SJSA1 (cell line): ENCODE results near the gene CC2D1A. TPM values are rescaled to one million over a fixed set of nuclear protein-coding genes. Genes with fewer than 3 reads are reported as not detected.

ENCODE experiments used
- DNase-seq, 2 experiments: peaks; one replicate each; pipeline ENCODE4 v3.0.0-alpha.2; 2015 to 2020; ENCODE audit warnings: low spot score in 2 of 2, low read depth in 1 of 2
- H3K27ac ChIP-seq: fragments of 250-450 bp; sonication (Bioruptor Pico); 2 replicates; pipeline ENCODE4 v1.5.1; 2020; ENCODE audit warnings: mild to moderate bottlenecking, moderate library complexity
- H3K27me3 ChIP-seq: fragments of 250-450 bp; sonication (Bioruptor Pico); replicated peaks from 2 replicates; pipeline ENCODE4 v1.5.1; 2020; ENCODE audit warnings: mild to moderate bottlenecking, moderate library complexity
- H3K36me3 ChIP-seq: fragments of 250-450 bp; sonication (Bioruptor Pico); 2 replicates; pipeline ENCODE4 v1.5.1; 2020; ENCODE audit warnings: mild to moderate bottlenecking
- H3K4me1 ChIP-seq: fragments of 250-450 bp; sonication (Bioruptor Pico); replicated peaks from 2 replicates; pipeline ENCODE4 v1.6.1; 2021; ENCODE audit warnings: mild to moderate bottlenecking
- H3K4me3 ChIP-seq: fragments of 250-450 bp; sonication (Bioruptor Pico); 2 replicates; pipeline ENCODE4 v1.5.1; 2020; ENCODE audit warnings: mild to moderate bottlenecking
- H3K9me3 ChIP-seq: fragments of 250-450 bp; sonication (Bioruptor Pico); replicated peaks from 2 replicates; pipeline ENCODE4 v1.5.1; 2020; ENCODE audit warnings: mild to moderate bottlenecking
- total RNA-seq: library from RNA; depleted of rRNA; stranded (reverse); fragments of >200 nt; shearing (Covaris generic); gene quantifications from 2 replicates; pipeline ENCODE4 v1.2.3, GENCODE V29; 2014; rRNA removed

CC2D1A gene
- 12.3 and 18.3 TPM in 2 replicates for total RNA-seq

- H3K27ac ChIP-seq: no peak within 1 kb of the TSS
- peak; percentile 65 to 89 for DNase-seq
- H3K36me3 ChIP-seq: peaks cover 4% of the 10 kb centered on the region; the same call in 1 of the 2 replicates
- H3K4me1 ChIP-seq: peaks cover 14% of the 10 kb centered on the region
- peak within 1 kb of the TSS; percentile 68 for H3K4me3 ChIP-seq
- H3K9me3 ChIP-seq: no peaks in the 10 kb centered on the region
- H3K27me3 ChIP-seq: no peaks in the 10 kb centered on the region
These were observed at the start of gene CC2D1A, which contains the start of gene BRME1 for GRCh38 chr19:13905634-13906520. Gene CC2D1A, plus strand, starts transcription at chr19:13906201. Its CDS starts 241 bp downstream, at chr19:13906442. Gene BRME1, minus strand, starts transcription at chr19:13906117. Its CDS starts 1,225 bp downstream, at chr19:13904892.

- Histone ChIP-seq H3K36me3 (no peaks in the 10 kb centered on the region), H3K4me1 (peaks cover 32% of the 10 kb centered on the region), H3K27me3 (no peaks in the 10 kb centered on the region), H3K4me3 (no peak overlapping the region), H3K27ac (no peak overlapping the region), H3K9me3 (no peaks in the 10 kb centered on the region)
- DNase-seq: no peak
These were observed 49.5 kb upstream of the CC2D1A start for GRCh38 chr19:13856497-13856896.

GRCh38 chr19:13859361-13859880, 46.6 kb upstream of the CC2D1A start:
- Histone ChIP-seq H3K4me1 (peaks cover 32% of the 10 kb centered on the region), H3K27me3 (no peaks in the 10 kb centered on the region), H3K27ac (no peak overlapping the region), H3K9me3 (no peaks in the 10 kb centered on the region), H3K36me3 (no peaks in the 10 kb centered on the region), H3K4me3 (no peak overlapping the region)
- DNase-seq: no peak

- H3K4me1 ChIP-seq: peaks cover 38% of the 10 kb centered on the region
- peak overlapping the region; percentile 85 for H3K27ac ChIP-seq
- H3K4me3 ChIP-seq: no peak overlapping the region
- H3K36me3 ChIP-seq: no peaks in the 10 kb centered on the region
- H3K9me3 ChIP-seq: no peaks in the 10 kb centered on the region
- H3K27me3 ChIP-seq: 0 out of 2 replicates have a peak, but pooled peaks cover under 1% of the 10 kb centered on the region
- no peak for DNase-seq
These were observed 45.2 kb upstream of the CC2D1A start for GRCh38 chr19:13860679-13861391.

GRCh38 chr19:13861392-13861713, 44.6 kb upstream of the CC2D1A start:
- Histone ChIP-seq H3K27ac (peak overlapping the region; percentile 85), H3K4me1 (peaks cover 44% of the 10 kb centered on the region), H3K27me3 (peaks cover 5% of the 10 kb centered on the region; the same call in 1 of the 2 replicates), H3K4me3 (peak overlapping the region; percentile 28; the same call in 1 of the 2 replicates), H3K36me3 (no peaks in the 10 kb centered on the region), H3K9me3 (no peaks in the 10 kb centered on the region)
- no peak for DNase-seq

- H3K36me3 ChIP-seq: no peaks in the 10 kb centered on the region
- no peaks in the 10 kb centered on the region for H3K9me3 ChIP-seq
- peak overlapping the region; percentile 28 for H3K4me3 ChIP-seq
- peaks cover 44% of the 10 kb centered on the region for H3K4me1 ChIP-seq
- DNase-seq: peak; percentile 93 to 98
- H3K27me3 ChIP-seq: peaks cover 8% of the 10 kb centered on the region; the same call in 1 of the 2 replicates
- H3K27ac ChIP-seq: peak overlapping the region; percentile 85
These were observed 44.1 kb upstream of the CC2D1A start for GRCh38 chr19:13861714-13862531.

- DNase-seq: no peak
- Histone ChIP-seq H3K4me1 (peaks cover 44% of the 10 kb centered on the region), H3K27ac (no peak overlapping the region), H3K36me3 (no peaks in the 10 kb centered on the region), H3K9me3 (no peaks in the 10 kb centered on the region), H3K27me3 (peaks cover 8% of the 10 kb centered on the region; the same call in 1 of the 2 replicates), H3K4me3 (no peak overlapping the region)
These were observed 41.8 kb upstream of the CC2D1A start for GRCh38 chr19:13864046-13864666.

GRCh38 chr19:13864667-13865570, 41.1 kb upstream of the CC2D1A start:
- Histone ChIP-seq H3K4me1 (peaks cover 44% of the 10 kb centered on the region), H3K36me3 (no peaks in the 10 kb centered on the region), H3K9me3 (no peaks in the 10 kb centered on the region), H3K27me3 (peaks cover 8% of the 10 kb centered on the region; the same call in 1 of the 2 replicates), H3K4me3 (peak overlapping the region; percentile 44), H3K27ac (no peak overlapping the region)
- DNase-seq: no peak

GRCh38 chr19:13865571-13866462, 40.2 kb upstream of the CC2D1A start:
- H3K27ac ChIP-seq: no peak overlapping the region
- H3K36me3 ChIP-seq: no peaks in the 10 kb centered on the region
- no peak for DNase-seq
- peak overlapping the region; percentile 44 for H3K4me3 ChIP-seq
- H3K27me3 ChIP-seq: peaks cover 8% of the 10 kb centered on the region; the same call in 1 of the 2 replicates
- H3K9me3 ChIP-seq: no peaks in the 10 kb centered on the region
- H3K4me1 ChIP-seq: peaks cover 44% of the 10 kb centered on the region

GRCh38 chr19:13866463-13867046, 39.4 kb upstream of the CC2D1A start:
- H3K9me3 ChIP-seq: no peaks in the 10 kb centered on the region
- peaks cover 37% of the 10 kb centered on the region for H3K4me1 ChIP-seq
- no peak overlapping the region for H3K27ac ChIP-seq
- no peaks in the 10 kb centered on the region for H3K36me3 ChIP-seq
- H3K27me3 ChIP-seq: peaks cover 8% of the 10 kb centered on the region; the same call in 1 of the 2 replicates
- DNase-seq: no peak
- H3K4me3 ChIP-seq: peak overlapping the region; percentile 44; the same call in 1 of the 2 replicates

- H3K36me3 ChIP-seq: no peaks in the 10 kb centered on the region
- no peak overlapping the region for H3K27ac ChIP-seq
- peaks cover 20% of the 10 kb centered on the region for H3K4me1 ChIP-seq
- no peak for DNase-seq
- H3K4me3 ChIP-seq: no peak overlapping the region
- H3K27me3 ChIP-seq: peaks cover 8% of the 10 kb centered on the region; the same call in 1 of the 2 replicates
- H3K9me3 ChIP-seq: no peaks in the 10 kb centered on the region
These were observed 37.3 kb upstream of the CC2D1A start for GRCh38 chr19:13868663-13869062.
